Upper lobe of left lung (tissue), 4 donors: Measurements from ENCODE around the gene PCGF3.

Experiments
- POLR2A ChIP-seq, 4 donors: fragments of 450-650 bp; IDR thresholded peaks; one replicate each; pipeline ENCODE4 v1.5.1; 2016 to 2017; ENCODE audit warnings: antibody characterized with exemption in 4 of 4, mild to moderate bottlenecking in 2 of 4
- TF ChIP-seq, protein P1 (sequence below), 6 experiments: fragments of 450-650 bp in 4 of 6; fragments of 200-600 bp in 2 of 6; sonication (generic) in 2 of 6; IDR thresholded peaks; one replicate each; pipeline ENCODE4 v1.5.1; 2016 to 2019; ENCODE audit warnings: antibody characterized with exemption in 6 of 6

DNA sequence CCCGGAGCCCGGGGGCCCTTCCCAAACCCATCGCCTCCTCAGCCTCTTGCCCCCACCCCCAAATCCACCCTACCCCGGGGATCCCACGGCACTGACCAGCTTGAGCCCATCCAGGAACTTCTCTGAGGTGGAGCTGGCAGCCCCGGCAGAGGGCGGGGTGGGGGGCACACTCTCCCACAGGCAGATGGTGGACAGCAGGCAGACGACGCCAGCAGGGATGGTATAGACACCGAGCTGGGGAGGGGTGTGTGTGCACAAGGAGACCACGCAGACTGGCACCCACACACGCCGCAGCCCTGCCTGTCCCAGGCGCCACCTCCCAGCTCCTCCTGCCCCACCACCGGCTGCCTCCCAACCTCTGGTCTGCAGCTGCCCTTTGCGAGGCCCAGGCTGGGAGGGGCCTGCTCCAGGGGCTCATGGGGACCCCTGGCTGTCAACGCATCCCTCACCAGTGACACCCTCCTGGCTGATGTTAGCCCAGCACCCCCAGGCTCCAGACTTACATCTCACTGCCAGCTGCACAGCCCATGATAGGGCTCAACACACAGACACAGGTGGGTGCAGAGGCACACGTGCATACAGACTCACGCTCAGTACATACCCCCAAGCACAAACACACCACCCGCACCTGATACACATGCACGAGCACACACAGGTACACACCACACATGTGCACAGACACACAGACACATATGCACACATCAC is 20.9 kb upstream of the PCGF3 start:
- no peak for TF ChIP-seq POLR2A (IDR thresholded peaks at IDR 0.05)
- TF ChIP-seq, protein P1, sequence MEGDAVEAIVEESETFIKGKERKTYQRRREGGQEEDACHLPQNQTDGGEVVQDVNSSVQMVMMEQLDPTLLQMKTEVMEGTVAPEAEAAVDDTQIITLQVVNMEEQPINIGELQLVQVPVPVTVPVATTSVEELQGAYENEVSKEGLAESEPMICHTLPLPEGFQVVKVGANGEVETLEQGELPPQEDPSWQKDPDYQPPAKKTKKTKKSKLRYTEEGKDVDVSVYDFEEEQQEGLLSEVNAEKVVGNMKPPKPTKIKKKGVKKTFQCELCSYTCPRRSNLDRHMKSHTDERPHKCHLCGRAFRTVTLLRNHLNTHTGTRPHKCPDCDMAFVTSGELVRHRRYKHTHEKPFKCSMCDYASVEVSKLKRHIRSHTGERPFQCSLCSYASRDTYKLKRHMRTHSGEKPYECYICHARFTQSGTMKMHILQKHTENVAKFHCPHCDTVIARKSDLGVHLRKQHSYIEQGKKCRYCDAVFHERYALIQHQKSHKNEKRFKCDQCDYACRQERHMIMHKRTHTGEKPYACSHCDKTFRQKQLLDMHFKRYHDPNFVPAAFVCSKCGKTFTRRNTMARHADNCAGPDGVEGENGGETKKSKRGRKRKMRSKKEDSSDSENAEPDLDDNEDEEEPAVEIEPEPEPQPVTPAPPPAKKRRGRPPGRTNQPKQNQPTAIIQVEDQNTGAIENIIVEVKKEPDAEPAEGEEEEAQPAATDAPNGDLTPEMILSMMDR (IDR thresholded peaks at IDR 0.05), result no peak
